SK-N-DZ (cell line): ENCODE data around the gene TLX3.
A peak's percentile ranks its signal among the peaks of the same experiment; 100 is the strongest.
"Not testable (repeated sequence)": the region's sequence is repeated elsewhere in the genome, so short reads cannot be mapped to it uniquely, and the experiment has no call there.

Experiments
- DNase-seq: peaks from one replicate; pipeline ENCODE4 v3.0.0-alpha.2; 2015; ENCODE audit warnings: low spot score
- small RNA-seq, 2 experiments: library from RNA; depleted of rRNA; stranded (forward); fragments of <200 nt; gene quantifications; one replicate each; pipeline ENCODE3, GENCODE V24; 2014

TLX3 gene

GRCh38 chr5:171323806-171324632, 15.0 kb downstream of the TLX3 start:
- DNase-seq: no peak

GRCh38 chr5:171330021-171330420, 21.0 kb downstream of the TLX3 start:
- DNase-seq: no peak

DNA sequence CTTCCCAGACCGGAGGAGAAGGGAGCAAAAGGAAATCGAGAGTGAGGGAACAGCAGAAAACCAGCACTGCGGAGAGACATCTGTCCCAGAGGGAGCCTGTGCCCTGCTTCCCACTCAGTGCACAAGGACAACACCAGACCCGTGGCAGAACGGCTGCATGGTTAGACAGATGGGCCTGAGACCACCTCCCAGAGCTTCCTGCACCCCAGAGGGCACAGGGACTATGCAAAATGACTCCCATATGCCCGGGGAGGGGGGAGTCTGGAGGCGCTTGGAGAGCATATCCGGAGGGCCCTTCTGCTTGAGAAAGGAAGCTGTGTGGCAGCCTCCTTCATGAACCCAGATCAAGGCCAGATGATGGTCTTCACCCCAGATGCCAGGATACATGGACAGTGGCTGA, 26.6 kb downstream of the TLX3 start:
- DNase-seq: no peak

DNA sequence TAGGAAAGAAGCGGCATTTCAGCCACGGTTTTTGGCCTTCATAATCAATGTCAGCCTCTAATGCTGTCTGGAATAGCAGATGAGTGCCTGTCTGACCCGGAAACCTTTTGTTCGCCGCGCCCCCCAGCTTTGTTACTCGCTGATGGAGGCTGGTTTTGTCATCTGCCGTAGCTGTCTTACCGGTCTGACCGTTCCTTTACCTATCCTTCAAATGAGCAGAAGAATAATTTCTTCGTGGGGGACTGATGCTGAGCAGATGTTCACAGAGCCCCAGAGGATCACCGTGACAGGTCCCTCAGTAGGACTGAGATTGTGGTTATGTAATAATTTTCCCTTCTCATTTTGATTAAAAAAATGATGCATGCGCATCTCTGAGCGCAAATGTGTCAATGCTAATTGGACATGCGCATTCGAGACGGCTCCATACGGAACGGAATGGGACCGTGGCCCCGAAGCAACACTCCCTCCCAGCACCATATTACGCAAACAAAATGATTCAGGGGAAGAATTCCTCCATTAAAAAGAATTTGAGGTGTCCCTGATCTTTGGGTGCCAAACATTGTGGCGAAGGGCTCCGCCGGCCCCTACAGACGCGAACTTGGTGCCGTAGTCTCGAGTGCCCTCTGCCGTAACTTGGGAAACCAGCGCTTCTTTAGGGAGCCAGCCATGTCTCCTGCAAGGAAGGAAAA, 27.6 kb downstream of the TLX3 start:
- DNase-seq: peak; percentile 64

DNA sequence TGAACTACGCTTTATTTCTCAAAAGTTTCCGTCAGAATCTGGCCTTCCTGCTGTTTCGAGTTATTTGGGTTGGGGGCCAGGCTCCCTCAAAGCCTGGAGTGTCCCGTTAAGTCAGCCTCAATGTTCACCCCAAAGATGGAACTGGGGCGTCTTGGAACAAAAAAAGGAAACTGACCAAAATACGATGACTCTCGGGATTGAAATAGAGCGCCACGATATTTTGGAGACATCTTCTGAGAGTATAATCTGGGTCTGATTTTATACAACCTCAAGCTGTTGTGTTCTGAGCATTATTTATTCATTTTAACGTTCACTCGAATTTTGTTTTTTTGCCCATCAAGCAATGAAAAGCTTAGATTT, 28.1 kb downstream of the TLX3 start:
- no peak for DNase-seq

- DNase-seq: no peak
Observed at GRCh38 chr5:171340042-171340441, 31.0 kb downstream of the TLX3 start.

DNA sequence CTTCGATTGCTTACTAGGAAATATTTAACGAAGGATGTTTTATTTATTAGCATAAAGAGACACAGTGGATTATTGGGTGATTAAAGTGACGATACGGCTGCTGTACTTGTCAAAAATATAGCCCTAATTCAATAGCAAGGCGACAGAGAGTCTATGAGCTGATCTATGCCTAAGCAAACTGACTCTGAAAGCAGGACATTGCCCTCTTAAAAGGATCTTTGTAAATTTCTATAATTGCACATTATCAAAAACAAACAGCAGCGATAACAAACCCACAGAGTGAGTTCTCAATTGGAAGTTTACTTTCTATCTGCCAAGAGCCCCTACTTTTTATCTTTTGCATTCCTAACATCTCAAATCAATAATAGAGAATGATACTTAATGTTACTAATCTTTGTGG, 31.4 kb downstream of the TLX3 start:
- no peak for DNase-seq

- peak; percentile 73 for DNase-seq
Observed at GRCh38 chr5:171342362-171343111, 33.5 kb downstream of the TLX3 start.

DNA sequence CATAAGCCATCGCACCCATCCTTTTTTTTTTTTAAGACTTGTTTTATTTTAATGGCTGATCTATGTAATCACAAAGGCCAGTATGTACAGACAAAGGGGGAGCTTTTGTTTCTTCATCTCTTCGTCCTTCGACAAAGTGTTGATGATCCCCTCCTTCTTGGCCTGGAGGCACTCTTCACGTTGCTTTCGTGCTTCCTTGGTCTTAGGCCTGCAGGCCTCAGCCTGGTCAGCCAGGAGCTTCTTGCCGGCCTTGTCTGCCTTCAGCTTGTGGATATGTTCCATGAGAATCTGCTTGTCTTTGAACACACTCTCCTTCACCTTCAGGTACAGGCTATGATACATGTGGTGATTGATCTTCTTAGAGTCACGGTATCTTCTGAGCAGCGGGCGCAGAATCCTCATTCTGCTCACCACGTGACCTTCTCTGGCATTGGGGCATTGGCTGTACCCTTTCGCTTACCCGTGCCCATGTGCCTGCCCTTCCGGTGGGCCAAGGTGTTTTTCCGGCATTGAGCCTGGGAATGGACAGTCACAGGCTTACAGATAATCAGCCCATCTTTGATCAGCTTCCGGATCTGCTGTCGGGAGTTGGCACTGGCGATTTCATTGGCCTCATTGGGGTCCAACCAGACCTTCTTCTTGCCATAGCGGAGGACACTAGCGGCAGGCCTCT, 36.0 kb downstream of the TLX3 start:
- DNase-seq: no peak

DNA sequence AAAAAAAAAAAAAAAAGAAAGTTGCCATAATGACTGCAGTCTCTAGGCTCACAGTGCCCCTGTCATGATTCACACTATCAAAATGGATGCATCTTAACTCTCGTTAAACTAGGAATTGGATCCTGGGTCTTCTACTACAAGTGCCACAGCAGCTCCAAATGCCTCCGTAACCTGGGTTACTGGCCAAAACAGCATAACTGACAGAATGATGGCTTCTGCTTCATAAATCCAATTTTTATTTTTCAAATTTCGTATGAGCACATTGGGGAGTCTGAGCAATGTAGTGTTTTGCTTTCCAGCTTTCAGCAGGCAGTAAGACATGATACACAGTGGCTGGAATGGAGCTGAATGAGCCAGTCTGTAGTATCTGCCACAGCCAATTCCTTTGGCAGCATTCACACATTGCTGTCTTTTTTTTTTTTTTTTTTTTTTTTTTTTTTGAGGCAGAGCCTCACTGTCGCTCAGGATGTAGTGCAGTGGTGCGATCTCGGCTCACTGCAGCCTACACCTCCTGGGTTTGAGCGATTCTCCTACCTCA, 42.6 kb downstream of the TLX3 start:
- DNase-seq: no peak

- DNase-seq: no peak
Observed at GRCh38 chr5:171355302-171355724, 46.3 kb downstream of the TLX3 start.

GRCh38 chr5:171357843-171358242, 48.8 kb downstream of the TLX3 start:
- no peak for DNase-seq

DNA sequence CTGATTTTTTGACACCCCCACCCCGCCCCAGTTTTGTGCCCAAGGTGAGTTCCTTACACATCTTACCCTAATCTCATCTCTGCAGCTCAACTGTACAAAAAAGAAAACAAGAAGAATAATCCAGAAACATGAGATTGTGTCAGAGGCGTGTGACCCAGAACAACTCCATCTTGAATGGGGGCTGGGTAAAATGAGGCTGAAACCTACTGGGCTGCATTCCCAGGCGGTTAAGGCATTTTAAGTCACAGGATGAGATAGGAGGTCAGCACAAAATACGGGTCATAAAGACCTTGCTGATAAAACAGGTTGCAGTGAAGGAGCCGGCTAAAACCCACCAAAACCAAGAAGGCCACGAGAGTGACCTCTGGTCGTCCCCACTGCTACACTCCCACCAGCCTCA, 52.1 kb downstream of the TLX3 start:
- not testable (repeated sequence) for DNase-seq

Small RNA genes within 50 kb of the gene (small RNA-seq; reads per million reads assigned to genes)
- 0 reads per million in 2 experiments for gene AC091980.1
- 0 reads per million in 2 experiments for gene RN7SL339P
